PC-3 (cell line): ENCODE data around the gene GBX1. TPM values are rescaled to one million over a fixed set of nuclear protein-coding genes. Genes with fewer than 3 reads are reported as not detected.

Source experiments
- ATAC-seq: fragments of 200-7000 bp; cut with Tn5 transposase; 2 replicates; pipeline ENCODE4 v1.9.1; 2020; ENCODE audit warnings: mild to moderate bottlenecking, moderate library complexity
- BruUV-seq: library from RNA; stranded (reverse); fragments of 400-500 nt; replicated peaks from 2 replicates; lab custom pipeline; 2021; lab: Mats Ljungman, UMichigan
- CTCF ChIA-PET: fragments of 300-600 bp; sonication (Branson Sonifier 250); formaldehyde crosslinking; loops from one replicate; lab custom pipeline; 2022; ENCODE audit warnings: antibody characterized with exemption; lab: Charles Lee
- POLR2A ChIA-PET: fragments of 300-600 bp; sonication (Branson Sonifier 250); formaldehyde crosslinking; loops from one replicate; lab custom pipeline; 2022; ENCODE audit warnings: antibody characterized with exemption; ENCODE audit not compliant: unreplicated experiment; lab: Charles Lee
- DNase-seq: peaks from one replicate; pipeline ENCODE4 v3.0.0-alpha.2; 2015
- H2AFZ ChIP-seq: fragments of 300-600 bp; sonication (generic); 2 replicates; pipeline ENCODE4 v1.6.0; 2016; ENCODE audit warnings: antibody characterized with exemption, low read length
- H3F3A ChIP-seq: fragments of 300-600 bp; sonication (generic); one replicate; pipeline ENCODE4 v1.6.0; 2017; ENCODE audit warnings: antibody characterized with exemption, low read length, control low read depth, mild to moderate bottlenecking; ENCODE audit not compliant: unreplicated experiment
- H3K27ac ChIP-seq: fragments of 300-600 bp; sonication (generic); 2 replicates; pipeline ENCODE4 v1.5.1; 2016; ENCODE audit warnings: mild to moderate bottlenecking, low read length
- H3K27me3 ChIP-seq: fragments of 300-600 bp; sonication (generic); 2 replicates; pipeline ENCODE4 v1.6.1; 2016; ENCODE audit warnings: low read length, mixed read lengths
- H3K36me3 ChIP-seq: fragments of 300-600 bp; sonication (generic); 2 replicates; pipeline ENCODE4 v1.6.1; 2016; ENCODE audit warnings: low read depth, mixed run types, low read length, mixed read lengths
- H3K4me1 ChIP-seq: fragments of 300-600 bp; sonication (generic); 2 replicates; pipeline ENCODE4 v1.5.1; 2016; ENCODE audit warnings: low read length; ENCODE audit not compliant: insufficient read depth
- H3K4me2 ChIP-seq: fragments of 300-600 bp; sonication (generic); 2 replicates; pipeline ENCODE4 v1.6.0; 2016; ENCODE audit warnings: low read length
- H3K4me3 ChIP-seq: fragments of 300-600 bp; sonication (generic); 2 replicates; pipeline ENCODE4 v1.5.1; 2016; ENCODE audit warnings: mild to moderate bottlenecking, low read length, mixed read lengths
- H3K79me2 ChIP-seq: fragments of 300-600 bp; sonication (generic); 2 replicates; pipeline ENCODE4 v1.6.1; 2017; ENCODE audit warnings: low read length, mixed read lengths
- H3K9ac ChIP-seq: fragments of 300-600 bp; sonication (generic); 2 replicates; pipeline ENCODE4 v1.6.0; 2016; ENCODE audit warnings: mild to moderate bottlenecking, low read length
- H3K9me2 ChIP-seq: fragments of 300-600 bp; sonication (generic); replicated peaks from 2 replicates; pipeline ENCODE4 v1.6.1; 2016; ENCODE audit warnings: mixed run types, low read length, mixed read lengths
- H3K9me3 ChIP-seq: fragments of 300-600 bp; sonication (generic); 2 replicates; pipeline ENCODE4 v1.6.1; 2016; ENCODE audit warnings: low read length, mixed read lengths
- H4K20me1 ChIP-seq: fragments of 300-600 bp; sonication (generic); 2 replicates; pipeline ENCODE4 v1.6.1; 2016; ENCODE audit warnings: low read length, mixed read lengths
- EZH2 ChIP-seq: fragments of 300-600 bp; sonication (generic); IDR thresholded peaks from one replicate; pipeline ENCODE4 v1.6.1; 2017; ENCODE audit warnings: antibody characterized with exemption, mild to moderate bottlenecking, low read length; ENCODE audit not compliant: unreplicated experiment
- EZH2phosphoT487 ChIP-seq: fragments of 300-600 bp; sonication (generic); IDR thresholded peaks from 2 replicates; pipeline ENCODE4 v1.6.1; 2018; ENCODE audit warnings: mild to moderate bottlenecking, antibody characterized with exemption, low read length, borderline replicate concordance
- intact Hi-C: fragments of 100-400 bp; cut with micrococcal nuclease; formaldehyde crosslinking; loops from 2 replicates; pipeline ENCODE4 v1.9.0; 2023
- total RNA-seq: library from RNA; depleted of rRNA; stranded (reverse); fragments of >200 nt; gene quantifications from 2 replicates; pipeline ENCODE4 v1.2.3, GENCODE V29; 2014
- TF ChIP-seq, protein P1 (sequence below): fragments of 300-600 bp; sonication (generic); conservative IDR thresholded peaks from 2 replicates; pipeline ENCODE4 v1.5.1; 2017; ENCODE audit warnings: antibody characterized with exemption, low read depth, mild to moderate bottlenecking, low read length

The GBX1 gene
- total RNA-seq, 1 experiment from 2014 or later: not detected

DNA sequence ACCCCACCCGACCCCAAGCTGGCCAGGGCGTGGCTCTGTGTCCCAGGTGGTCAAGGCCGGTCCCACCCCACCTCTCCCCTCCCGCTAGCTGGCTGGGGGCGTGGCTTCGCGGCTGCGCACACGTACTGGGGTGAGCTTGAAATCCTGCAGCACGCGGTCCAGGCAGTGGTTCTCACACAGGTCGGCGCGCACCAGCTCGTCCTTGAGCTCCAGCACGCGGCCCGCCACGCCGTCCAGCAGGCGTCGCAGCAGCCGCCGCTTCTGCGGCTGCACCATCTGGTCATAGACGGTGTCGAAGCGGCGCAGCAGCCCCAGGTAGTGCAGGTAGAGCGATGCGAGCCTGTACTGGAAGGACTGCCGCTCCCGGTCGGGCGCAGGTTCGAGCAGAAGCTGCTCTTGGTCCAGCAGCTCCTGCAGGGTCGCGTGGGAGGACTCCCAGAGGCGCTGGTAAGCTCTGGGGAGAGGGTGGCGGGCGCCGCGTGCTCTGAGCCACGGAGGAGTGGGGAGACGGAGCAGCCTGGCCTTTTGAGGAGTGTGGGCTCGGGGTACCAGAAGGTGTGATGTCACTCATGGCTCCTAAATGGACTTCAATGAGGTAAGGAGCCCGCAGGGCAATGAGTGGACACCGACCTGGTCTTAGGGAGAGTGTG, 37.0 kb upstream of the GBX1 start:
- Histone ChIP-seq H3K9me3 (no peaks in the 10 kb centered on the region), H3K4me2 (no peak overlapping the region), H3K9ac (no peak overlapping the region), H3K4me3 (no peak overlapping the region), H3K4me1 (no peaks in the 10 kb centered on the region), H3K27me3 (peaks cover 26% of the 10 kb centered on the region), H3K9me2 (no peaks in the 10 kb centered on the region), H3K27ac (no peak overlapping the region), H3K36me3 (no peaks in the 10 kb centered on the region), H4K20me1 (no peaks in the 10 kb centered on the region), H3K79me2 (no peaks in the 10 kb centered on the region), H2AFZ (no peak overlapping the region), H3F3A (no peaks in the 10 kb centered on the region)
- POLR2A ChIA-PET: no interaction called here
- TF ChIP-seq, protein P1, sequence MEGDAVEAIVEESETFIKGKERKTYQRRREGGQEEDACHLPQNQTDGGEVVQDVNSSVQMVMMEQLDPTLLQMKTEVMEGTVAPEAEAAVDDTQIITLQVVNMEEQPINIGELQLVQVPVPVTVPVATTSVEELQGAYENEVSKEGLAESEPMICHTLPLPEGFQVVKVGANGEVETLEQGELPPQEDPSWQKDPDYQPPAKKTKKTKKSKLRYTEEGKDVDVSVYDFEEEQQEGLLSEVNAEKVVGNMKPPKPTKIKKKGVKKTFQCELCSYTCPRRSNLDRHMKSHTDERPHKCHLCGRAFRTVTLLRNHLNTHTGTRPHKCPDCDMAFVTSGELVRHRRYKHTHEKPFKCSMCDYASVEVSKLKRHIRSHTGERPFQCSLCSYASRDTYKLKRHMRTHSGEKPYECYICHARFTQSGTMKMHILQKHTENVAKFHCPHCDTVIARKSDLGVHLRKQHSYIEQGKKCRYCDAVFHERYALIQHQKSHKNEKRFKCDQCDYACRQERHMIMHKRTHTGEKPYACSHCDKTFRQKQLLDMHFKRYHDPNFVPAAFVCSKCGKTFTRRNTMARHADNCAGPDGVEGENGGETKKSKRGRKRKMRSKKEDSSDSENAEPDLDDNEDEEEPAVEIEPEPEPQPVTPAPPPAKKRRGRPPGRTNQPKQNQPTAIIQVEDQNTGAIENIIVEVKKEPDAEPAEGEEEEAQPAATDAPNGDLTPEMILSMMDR: no peak
- no peak for TF ChIP-seq EZH2
- TF ChIP-seq EZH2phosphoT487: no peak
- CTCF ChIA-PET: no interaction called here
- ATAC-seq (no peak), DNase-seq (no peak)
- BruUV-seq: no TSS peak
- intact Hi-C loops: no loop called here

DNA sequence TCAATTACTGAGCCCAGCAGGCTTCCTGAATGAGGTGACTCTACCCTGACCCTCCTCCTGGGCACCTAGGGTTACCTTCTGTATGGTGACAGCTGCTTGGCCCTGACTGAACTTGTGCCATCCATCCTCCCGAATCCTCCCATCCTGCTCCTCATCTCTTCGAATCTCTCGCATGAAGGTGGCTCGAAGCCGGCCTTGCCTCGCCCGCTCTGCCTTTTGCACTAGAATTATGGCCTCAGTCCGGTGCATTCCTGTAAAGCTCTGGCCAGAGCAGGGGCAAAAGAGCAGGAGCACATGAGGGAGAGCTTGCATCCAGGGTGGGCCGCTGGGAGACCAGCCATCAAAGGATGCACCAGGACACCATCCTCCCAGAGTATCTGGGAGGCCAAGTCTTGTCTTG, 35.3 kb upstream of the GBX1 start:
- no peaks in the 10 kb centered on the region for H3K4me1 ChIP-seq
- ChIA-PET CTCF (no interaction called here), POLR2A (no interaction called here)
- no peaks in the 10 kb centered on the region for H3K79me2 ChIP-seq
- H3K36me3 ChIP-seq: no peaks in the 10 kb centered on the region
- TF ChIP-seq, protein P1: no peak
- TF ChIP-seq EZH2 (no peak), EZH2phosphoT487 (no peak)
- H4K20me1 ChIP-seq: no peaks in the 10 kb centered on the region
- no peak overlapping the region for H2AFZ ChIP-seq
- no peak overlapping the region for H3K4me2 ChIP-seq
- no peak overlapping the region for H3K27ac ChIP-seq
- no peak for DNase-seq
- no peak overlapping the region for H3K4me3 ChIP-seq
- ATAC-seq: no peak
- no peaks in the 10 kb centered on the region for H3K9me3 ChIP-seq
- H3K27me3 ChIP-seq: peaks cover 34% of the 10 kb centered on the region
- intact Hi-C loops: no loop called here
- H3K9me2 ChIP-seq: no peaks in the 10 kb centered on the region
- no peaks in the 10 kb centered on the region for H3F3A ChIP-seq
- BruUV-seq: no TSS peak
- H3K9ac ChIP-seq: no peak overlapping the region

DNA sequence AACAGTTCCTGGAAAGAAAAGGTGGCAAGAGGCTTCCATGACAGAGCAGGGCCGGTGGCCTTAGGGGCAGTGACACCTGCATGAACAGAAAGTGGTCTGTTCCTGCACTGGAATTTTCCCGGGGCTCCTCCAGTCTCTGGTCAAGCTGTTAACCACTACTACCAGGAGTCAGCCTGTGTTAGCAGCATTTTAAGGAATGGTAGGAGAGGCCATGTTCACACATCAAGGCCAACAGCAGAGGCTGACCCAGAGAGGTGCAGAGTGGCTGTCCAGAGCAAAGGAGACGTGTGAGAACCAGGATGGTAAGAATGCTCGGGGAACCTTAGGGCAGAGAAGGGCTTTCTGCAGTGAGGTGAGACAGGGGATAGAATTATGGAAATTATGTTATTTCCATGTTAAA, 34.3 kb upstream of the GBX1 start:
- no peaks in the 10 kb centered on the region for H3K4me1 ChIP-seq
- peaks cover 44% of the 10 kb centered on the region for H3K27me3 ChIP-seq
- no peak for DNase-seq
- ChIA-PET POLR2A (no interaction called here), CTCF (no interaction called here)
- no peaks in the 10 kb centered on the region for H3K79me2 ChIP-seq
- TF ChIP-seq EZH2 (no peak), EZH2phosphoT487 (no peak)
- TF ChIP-seq, protein P1: no peak
- H4K20me1 ChIP-seq: no peaks in the 10 kb centered on the region
- no peak overlapping the region for H3K4me2 ChIP-seq
- H3K27ac ChIP-seq: no peak overlapping the region
- intact Hi-C loops: no loop called here
- no peak overlapping the region for H3K4me3 ChIP-seq
- H3K9me2 ChIP-seq: no peaks in the 10 kb centered on the region
- no TSS peak for BruUV-seq
- H3K9ac ChIP-seq: no peak overlapping the region
- ATAC-seq: no peak
- H3K36me3 ChIP-seq: no peaks in the 10 kb centered on the region
- H3F3A ChIP-seq: no peaks in the 10 kb centered on the region
- H2AFZ ChIP-seq: no peak overlapping the region
- no peaks in the 10 kb centered on the region for H3K9me3 ChIP-seq
